ENCODE results near the gene TNNT2.

DNA sequence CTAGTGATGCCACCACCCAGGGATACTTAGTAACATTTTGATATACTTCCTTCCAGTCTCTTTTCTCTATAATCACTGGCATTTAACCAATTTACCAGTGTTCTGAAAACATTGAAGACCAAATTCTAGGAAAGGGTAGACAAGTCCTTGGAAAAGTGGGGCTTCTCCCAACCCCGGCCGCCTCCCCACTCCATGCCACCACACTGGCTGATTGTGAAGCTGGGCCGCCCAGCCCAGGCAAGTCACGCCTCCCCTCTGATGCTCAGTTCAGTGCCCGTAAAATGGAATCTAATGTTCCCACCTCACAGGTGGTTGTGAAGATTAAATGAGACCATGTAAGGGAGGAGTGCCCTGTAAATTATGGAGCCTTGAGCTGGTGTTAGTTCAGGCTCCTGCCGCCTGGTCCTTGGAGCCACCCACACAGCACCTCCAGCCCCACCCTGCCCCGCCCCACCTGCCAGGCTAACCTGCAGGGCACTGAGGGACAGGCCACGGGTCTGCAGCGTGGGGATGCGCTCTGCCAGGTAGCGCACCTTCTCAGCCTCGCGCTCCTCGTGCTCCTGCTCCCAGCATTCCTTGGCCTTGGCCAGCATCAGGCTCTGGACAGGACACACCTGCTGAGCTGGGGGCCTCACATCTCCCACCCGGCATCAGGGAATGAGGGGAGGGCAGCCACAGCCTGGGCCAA is 36.7 kb upstream of the TNNT2 start:
- TF ChIP-seq GATA2 (IDR thresholded peaks at IDR 0.05; ENCODE audit: low read depth, low read length) (no peak), GATA3 (IDR thresholded peaks at IDR 0.05; ENCODE audit: low read depth, low read length) (no peak)
